Endothelial cell of umbilical vein (primary cell): Measurements from ENCODE around the gene RAB37. TPM values are rescaled to one million over a fixed set of nuclear protein-coding genes. Genes with fewer than 3 reads are reported as not detected.

ENCODE experiments used
- BruUV-seq: library from RNA; stranded (reverse); fragments of 400-500 nt; replicated peaks from 2 replicates; lab custom pipeline; 2021; lab: Mats Ljungman, UMichigan
- CTCF ChIA-PET: fragments of 300-600, 350-600 bp; sonication (Branson Sonifier 250); formaldehyde crosslinking; loops from one replicate; lab custom pipeline; 2021; ENCODE audit warnings: antibody characterized with exemption, inconsistent platforms; lab: Charles Lee
- POLR2A ChIA-PET: fragments of 300-600, 350-600 bp; sonication (Branson Sonifier 250); formaldehyde crosslinking; loops from one replicate; lab custom pipeline; 2021; ENCODE audit warnings: antibody characterized with exemption, inconsistent platforms; lab: Charles Lee
- DNase-seq: peaks from one replicate; pipeline ENCODE4 v3.0.0-alpha.2; 2011; ENCODE audit warnings: low read depth, low spot score
- FAIRE-seq: peaks from 2 replicates; lab custom pipeline; 2011; peaks lifted over from hg19 to GRCh38; lab: Jason Lieb, UNC
- H2AFZ ChIP-seq: 2 replicates; pipeline ENCODE4 v1.6.0; 2012; ENCODE audit warnings: low read depth, low read length, control low read depth, inconsistent platforms
- H3K27ac ChIP-seq: 2 replicates; pipeline ENCODE4 v1.5.1; 2011; ENCODE audit warnings: low read depth, mild to moderate bottlenecking, control low read depth, low read length, moderate library complexity; ENCODE audit not compliant: insufficient read depth
- H3K27me3 ChIP-seq, 2 experiments: 2 replicates each; pipeline versions ENCODE4 v1.6.0 to v1.6.1; 2011; ENCODE audit warnings: low read length in 2 of 2, mixed read lengths in 1 of 2; ENCODE audit not compliant: control insufficient read depth in 2 of 2, insufficient read depth in 2 of 2
- H3K36me3 ChIP-seq, 2 experiments: 2 replicates in 1 of 2; 3 replicates in 1 of 2; pipeline ENCODE4 v1.5.1; 2011; ENCODE audit warnings: low read length in 2 of 2, mild to moderate bottlenecking in 1 of 2, moderate library complexity in 1 of 2; ENCODE audit not compliant: control insufficient read depth in 2 of 2, insufficient read depth in 2 of 2; ENCODE audit errors: extremely low read depth in 1 of 2
- H3K4me1 ChIP-seq: 3 replicates; pipeline ENCODE4 v1.5.1; 2011; ENCODE audit warnings: mild to moderate bottlenecking, low read length; ENCODE audit not compliant: control insufficient read depth, insufficient read depth; ENCODE audit errors: extremely low read depth
- H3K4me2 ChIP-seq: 2 replicates; pipeline ENCODE4 v1.6.1; 2011; ENCODE audit warnings: low read length, control low read depth, mixed read lengths; ENCODE audit not compliant: insufficient read depth
- H3K4me3 ChIP-seq, 3 experiments: fragments of 200-600 bp in 1 of 3; sonication (generic), shearing (Covaris generic) in 1 of 3; replicated peaks in 1 of 3; 2 replicates each; pipeline ENCODE4 v1.5.1; 2011 to 2016; ENCODE audit warnings: control low read depth in 3 of 3, low read length in 3 of 3, mild to moderate bottlenecking in 2 of 3, inconsistent platforms in 1 of 3, low read depth in 1 of 3, moderate library complexity in 1 of 3; ENCODE audit not compliant: insufficient read depth in 1 of 3
- H3K79me2 ChIP-seq: 2 replicates; pipeline ENCODE4 v1.6.0; 2012; ENCODE audit warnings: low read length, inconsistent platforms; ENCODE audit not compliant: control insufficient read depth, insufficient read depth
- H3K9ac ChIP-seq: replicated peaks from 2 replicates; pipeline ENCODE3; 2011; ENCODE audit warnings: low read length, control low read depth; ENCODE audit not compliant: insufficient read depth; ENCODE audit errors: extremely low read depth
- H3K9me1 ChIP-seq: replicated peaks from 3 replicates; pipeline ENCODE4 v1.6.0; 2011; ENCODE audit warnings: mild to moderate bottlenecking, low read length; ENCODE audit not compliant: control insufficient read depth, insufficient read depth; ENCODE audit errors: extremely low read depth
- H3K9me3 ChIP-seq: replicated peaks from 2 replicates; pipeline ENCODE4 v1.5.1; 2012; ENCODE audit warnings: low read length, inconsistent platforms; ENCODE audit not compliant: control insufficient read depth, insufficient read depth
- H4K20me1 ChIP-seq: replicated peaks from 2 replicates; pipeline ENCODE3; 2011; ENCODE audit warnings: mild to moderate bottlenecking, low read length; ENCODE audit not compliant: control insufficient read depth, insufficient read depth; ENCODE audit errors: extremely low read depth
- CTCF ChIP-seq, 2 donors: IDR thresholded peaks; 1 replicate in 1 of 2; 2 replicates in 1 of 2; pipeline ENCODE4 v1.5.1; 2011; ENCODE audit warnings: low read length in 2 of 2, mild to moderate bottlenecking in 2 of 2, moderate library complexity in 2 of 2, control low read depth in 1 of 2, inconsistent platforms in 1 of 2, low read depth in 1 of 2; ENCODE audit not compliant: insufficient read depth in 1 of 2; ENCODE audit errors: extremely low read depth in 1 of 2
- EZH2 ChIP-seq: IDR thresholded peaks from 2 replicates; pipeline ENCODE4 v1.6.1; 2012; ENCODE audit warnings: borderline replicate concordance, low read depth, mild to moderate bottlenecking, moderate library complexity, low read length, inconsistent platforms; ENCODE audit not compliant: severe bottlenecking
- FOS ChIP-seq: IDR thresholded peaks from 2 replicates; pipeline ENCODE4 v1.6.1; 2011; ENCODE audit warnings: mild to moderate bottlenecking, low read length, moderate library complexity, borderline replicate concordance; ENCODE audit not compliant: insufficient read depth
- GATA2 ChIP-seq: IDR thresholded peaks from 2 replicates; pipeline ENCODE4 v1.7.0; 2011; ENCODE audit warnings: low read depth, mild to moderate bottlenecking, moderate library complexity, mixed read lengths, low read length; ENCODE audit not compliant: insufficient read length, insufficient read depth
- JUN ChIP-seq: IDR thresholded peaks from 2 replicates; pipeline ENCODE4 v1.6.1; 2011; ENCODE audit warnings: borderline replicate concordance, low read depth; ENCODE audit not compliant: insufficient read length, insufficient read depth
- MAX ChIP-seq: IDR thresholded peaks from 2 replicates; pipeline ENCODE4 v1.6.1; 2011; ENCODE audit not compliant: insufficient read depth, insufficient read length
- MYC ChIP-seq: IDR thresholded peaks from one replicate; pipeline ENCODE4 v1.6.1; 2011; ENCODE audit warnings: mild to moderate bottlenecking, low read depth, low read length
- POLR2A ChIP-seq: IDR thresholded peaks from 2 replicates; pipeline ENCODE4 v1.6.1; 2012; ENCODE audit warnings: low read depth, mild to moderate bottlenecking, control low read depth, low read length
- POLR2AphosphoS5 ChIP-seq: IDR thresholded peaks from 2 replicates; pipeline ENCODE4 v1.6.1; 2012; ENCODE audit warnings: low read depth, mild to moderate bottlenecking, control low read depth, low read length, moderate library complexity; ENCODE audit not compliant: insufficient read depth
- dilution Hi-C: fragments of 300-500 bp; cut with MboI; formaldehyde crosslinking; loops from one replicate; pipeline ENCODE4 v1.15.0; 2019; ENCODE audit warnings: low sequenced_read_pairs; ENCODE audit not compliant: extremely low pct_ligation_motif_present
- intact Hi-C: fragments of 100-400 bp; cut with micrococcal nuclease; formaldehyde crosslinking; loops from one replicate; pipeline ENCODE4 v1.10.0; 2022
- polyA plus RNA-seq, 4 experiments: library from polyadenylated mRNA; depleted of rRNA in 3 of 4; stranded (reverse) in 3 of 4; unstranded in 1 of 4; fragments of >200 nt; gene quantifications; 2 replicates each; pipeline versions ENCODE4 v1.2.1 to v1.2.3, GENCODE V29; 2011 to 2012; ENCODE audit warnings: missing spikeins in 1 of 4
- total RNA-seq: library from RNA; stranded (reverse); gene quantifications from 2 replicates; pipeline ENCODE4 v1.2.3, GENCODE V29; 2021

RAB37 gene
- total and polyA plus RNA-seq, 2 donors (not counting 3 experiments of a cell fraction or from before 2014, with no cell fraction given), result 0.11 TPM; not detected in 1

- no peak overlapping the region for H3K27ac ChIP-seq
- TF ChIP-seq MYC (no peak), CTCF (IDR thresholded peaks at IDR 0.05; ENCODE audit: extremely low read depth in 1 of 2, insufficient read depth in 1 of 2, low read depth in 1 of 2, low read length in 2 of 2) (no peak), GATA2 (no peak)
- H3K9me1 ChIP-seq, result no peaks in the 10 kb centered on the region
- peaks cover 26 to 28% of the 10 kb centered on the region in 2 experiments for H3K27me3 ChIP-seq
- DNase-seq (no peak), FAIRE-seq (no peak)
- no peaks in the 10 kb centered on the region for H3K36me3 ChIP-seq
- ChIA-PET POLR2A (no interaction called here), CTCF (no interaction called here)
- intact Hi-C loops, result no loop called here
- dilution Hi-C loops, result no loop called here
- no peak overlapping the region for H3K4me2 ChIP-seq
- H3K4me1 ChIP-seq, result no peaks in the 10 kb centered on the region
- no peaks in the 10 kb centered on the region for H3K79me2 ChIP-seq
- H2AFZ ChIP-seq, result no peak overlapping the region
- H3K4me3 ChIP-seq, result no peak overlapping the region
- H3K9me3 ChIP-seq, result no peaks in the 10 kb centered on the region
- no peaks in the 10 kb centered on the region for H4K20me1 ChIP-seq
- no peak overlapping the region for H3K9ac ChIP-seq
- BruUV-seq, result no TSS peak
Observed at GRCh38 chr17:74733365-74734122, 3.5 kb upstream of the RAB37 start.

- TF ChIP-seq GATA2 (no peak), CTCF (IDR thresholded peaks at IDR 0.05; ENCODE audit: extremely low read depth in 1 of 2, insufficient read depth in 1 of 2, low read depth in 1 of 2, low read length in 2 of 2) (no peak), MAX (no peak), POLR2AphosphoS5 (no peak), MYC (no peak), JUN (no peak), FOS (no peak), EZH2 (no peak), POLR2A (no peak)
- no peaks in the 10 kb centered on the region for H3K9me1 ChIP-seq
- DNase-seq (no peak), FAIRE-seq (no peak)
- no peak overlapping the region for H3K27ac ChIP-seq
- intact Hi-C loops (no loop called here), dilution Hi-C loops (no loop called here)
- no peak overlapping the region for H3K4me2 ChIP-seq
- H3K79me2 ChIP-seq, result no peaks in the 10 kb centered on the region
- no peak overlapping the region for H3K4me3 ChIP-seq
- H2AFZ ChIP-seq, result no peak overlapping the region
- no peaks in the 10 kb centered on the region for H3K9me3 ChIP-seq
- peaks cover 29 to 35% of the 10 kb centered on the region in 2 experiments for H3K27me3 ChIP-seq
- BruUV-seq, result no TSS peak
- no peaks in the 10 kb centered on the region for H3K4me1 ChIP-seq
- POLR2A ChIA-PET, result no interaction called here
- no peak overlapping the region for H3K9ac ChIP-seq
- CTCF ChIA-PET, result no interaction called here
- H4K20me1 ChIP-seq, result no peaks in the 10 kb centered on the region
- H3K36me3 ChIP-seq, result no peaks in the 10 kb centered on the region
Observed at GRCh38 chr17:74734256-74734655, 2.8 kb upstream of the RAB37 start.
